Stimulated activated CD8-positive, alpha-beta memory T cell treated with anti-CD3 and anti-CD28 coated beads, Interleukin-12 subunit alpha, Interleukin-12 subunit beta, amount 100 ng/mL, for 4 hours (primary cell): ENCODE data around the gene THSD1.
"Not testable (repeated sequence)": the region's sequence is repeated elsewhere in the genome, so short reads cannot be mapped to it uniquely, and the experiment has no call there.

Source experiments
- DNase-seq: peaks from one replicate; pipeline ENCODE4 v3.0.0-alpha.2; 2020; ENCODE audit warnings: low read depth

The THSD1 gene

DNA sequence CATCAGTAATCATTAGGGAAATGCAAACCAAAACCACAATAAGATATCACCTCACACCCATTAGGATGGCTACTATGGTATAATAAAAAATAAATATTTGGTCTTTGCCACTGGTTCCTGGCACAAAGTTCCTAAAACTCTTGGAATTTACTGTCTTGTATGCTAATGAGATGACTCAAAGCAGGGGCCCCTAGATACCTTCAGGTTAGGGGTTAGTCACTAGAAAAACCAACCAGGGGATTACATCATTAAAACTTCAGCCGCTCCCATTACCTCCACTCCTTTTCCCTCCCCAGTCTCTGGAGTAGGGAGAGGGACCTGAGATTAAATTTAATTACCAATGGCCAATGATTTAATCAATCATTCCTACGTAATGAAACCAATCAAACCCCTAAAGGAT, 49.6 kb downstream of the THSD1 start:
- DNase-seq: no peak

DNA sequence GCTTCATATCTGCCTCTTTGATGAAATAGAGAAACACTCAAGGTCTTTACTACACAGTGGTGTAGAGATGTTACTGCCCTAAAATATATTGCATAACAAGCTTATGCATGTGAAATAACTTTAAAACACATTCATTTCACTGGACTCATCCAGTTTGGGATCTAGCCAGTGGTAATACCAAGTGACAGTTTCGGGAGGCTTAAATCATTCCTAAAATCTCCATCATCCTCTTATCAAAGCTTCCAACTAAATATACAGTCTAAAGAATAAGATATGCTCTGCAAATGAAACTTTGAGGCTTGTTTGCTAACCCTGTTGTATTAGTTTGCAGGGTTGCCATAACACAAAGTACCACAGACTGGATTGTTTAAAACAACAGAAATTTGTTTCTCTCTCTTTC, 52.8 kb downstream of the THSD1 start:
- DNase-seq: no peak

DNA sequence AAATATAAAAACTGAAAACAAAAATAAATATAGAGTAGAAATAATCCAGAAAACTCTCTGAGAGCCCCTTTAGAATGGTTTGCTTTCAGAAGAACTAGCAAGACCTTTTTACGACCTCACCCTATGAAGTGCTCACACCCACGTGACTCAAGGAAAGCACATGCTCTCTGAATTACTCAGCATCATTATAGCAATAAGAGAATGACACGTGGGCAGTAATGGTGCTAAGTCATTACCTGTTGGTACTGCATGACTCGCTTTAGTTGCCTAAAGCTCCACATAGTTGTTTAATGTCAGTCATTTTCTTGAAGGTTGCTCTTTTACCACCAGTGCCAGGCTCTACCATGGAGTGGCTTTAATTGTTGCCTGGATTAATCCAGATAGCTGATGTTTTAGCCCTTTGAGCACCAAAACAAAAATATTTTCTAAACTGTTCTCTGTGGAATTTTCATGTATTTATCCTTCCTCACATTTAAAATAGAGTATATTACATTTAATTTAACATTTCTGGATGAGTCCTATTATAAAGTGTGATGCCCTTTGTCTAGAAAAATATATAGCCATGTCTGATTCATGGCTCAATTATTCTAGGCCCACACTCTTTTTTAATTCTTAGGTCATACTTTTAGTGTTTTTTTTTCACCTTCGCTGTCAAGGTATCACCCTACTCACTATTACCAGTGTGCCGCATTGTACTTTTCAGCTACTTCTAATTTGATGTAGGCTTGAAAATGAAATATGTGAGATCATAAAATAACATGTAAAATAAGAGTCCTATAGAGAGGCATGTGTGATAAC, 56.8 kb downstream of the THSD1 start:
- no peak for DNase-seq

DNA sequence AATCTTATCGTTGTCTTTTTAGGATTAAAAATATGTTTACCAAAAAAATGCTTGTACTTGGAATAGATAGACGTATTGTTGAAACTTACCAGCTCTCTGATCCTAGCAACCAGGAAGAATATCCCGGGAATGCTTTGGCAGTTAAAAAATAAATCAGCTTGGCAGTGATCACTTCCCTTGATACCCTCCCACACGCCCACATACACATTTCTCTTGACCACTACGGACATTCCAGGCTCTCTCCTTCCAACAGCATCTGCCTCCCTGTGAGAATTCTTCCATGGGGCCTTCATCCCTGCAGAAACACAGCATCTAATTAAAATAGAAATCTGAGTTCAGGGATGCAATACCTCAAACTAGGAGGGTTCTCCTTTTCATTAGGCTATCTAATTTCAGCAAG, 57.9 kb downstream of the THSD1 start:
- DNase-seq: no peak

DNA sequence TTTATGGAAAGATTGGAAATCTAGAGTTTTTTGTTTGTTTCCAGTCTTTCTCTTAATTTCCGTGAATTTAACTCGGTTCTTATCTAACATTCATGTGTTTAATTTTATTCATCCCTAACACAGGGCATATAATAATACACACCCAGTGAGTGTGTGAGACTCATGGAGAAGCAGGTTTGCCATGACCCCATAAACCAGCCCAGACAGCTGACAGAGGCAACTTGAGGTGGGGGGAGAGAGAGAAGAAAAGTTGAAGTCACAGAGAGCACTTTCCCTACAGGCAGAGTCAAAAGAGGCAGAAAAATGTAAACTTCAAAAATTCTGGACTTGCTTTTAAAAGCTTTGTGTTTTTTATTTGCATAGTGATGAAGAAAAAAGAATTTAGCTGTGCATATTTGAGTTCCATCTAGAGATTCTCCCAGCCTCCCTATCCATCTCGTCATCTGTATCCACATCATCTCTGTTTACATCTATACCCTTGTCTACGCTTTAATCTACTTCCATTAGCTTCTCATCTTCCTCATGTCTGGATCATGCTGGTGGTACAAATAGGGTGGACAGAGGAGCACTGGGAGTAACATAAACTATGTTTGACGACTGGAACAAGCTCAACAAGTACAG, 60.2 kb downstream of the THSD1 start:
- no peak for DNase-seq

DNA sequence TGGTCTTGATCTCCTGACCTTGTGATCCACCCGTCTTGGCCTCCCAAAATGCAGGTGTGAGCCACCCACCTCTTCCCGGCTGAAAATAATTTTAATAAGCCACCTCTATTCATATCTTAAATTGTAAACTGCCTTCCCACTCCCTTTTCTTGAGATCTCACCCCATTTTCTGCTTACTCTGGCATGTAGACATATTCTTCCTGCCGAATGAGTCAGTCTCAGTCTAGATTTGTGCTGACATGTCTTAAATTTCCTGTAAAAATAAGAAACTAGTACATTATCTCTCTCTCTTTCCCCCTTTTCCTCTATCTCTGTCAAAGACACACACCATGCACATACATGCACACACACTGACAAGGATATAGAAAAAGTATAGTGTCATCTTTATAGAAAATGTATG, 60.9 kb downstream of the THSD1 start:
- no peak for DNase-seq

DNA sequence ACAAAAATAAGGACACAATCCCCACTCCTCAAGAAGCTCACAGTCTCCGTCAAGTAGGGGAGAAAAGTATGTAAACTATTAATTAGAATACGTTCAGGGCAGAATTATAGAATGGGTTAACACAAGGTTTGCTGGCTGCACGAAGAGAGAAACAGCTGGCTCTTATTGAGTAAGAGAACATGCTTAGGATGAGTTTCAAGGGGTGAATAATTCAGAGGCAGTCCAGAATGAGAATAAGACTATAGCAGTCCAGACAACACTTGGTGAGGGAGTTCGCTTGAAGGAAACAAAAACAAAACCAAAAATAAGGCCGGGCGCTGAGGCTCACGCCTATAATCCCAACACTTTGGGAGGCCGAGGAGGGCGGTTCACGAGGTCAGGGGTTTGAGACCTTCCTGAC, 61.9 kb downstream of the THSD1 start:
- no peak for DNase-seq

DNA sequence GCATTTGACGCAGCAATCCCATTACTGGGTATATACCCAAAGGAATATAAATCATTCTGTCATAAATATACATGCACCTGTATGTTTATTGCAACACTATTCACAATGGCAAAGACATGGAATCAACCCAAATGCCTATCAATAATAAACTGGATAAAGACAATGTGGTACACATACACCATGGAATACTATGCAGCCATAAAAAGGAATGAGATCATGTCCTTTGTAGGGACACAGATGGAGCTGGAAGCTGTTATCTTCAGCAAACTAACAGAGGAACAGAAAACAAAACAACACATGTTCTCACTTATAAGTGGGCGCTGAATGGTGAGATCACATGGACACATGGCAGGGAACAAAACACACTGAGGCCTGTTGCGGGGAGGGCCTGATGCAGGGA, 63.8 kb downstream of the THSD1 start:
- DNase-seq: not testable (repeated sequence)

DNA sequence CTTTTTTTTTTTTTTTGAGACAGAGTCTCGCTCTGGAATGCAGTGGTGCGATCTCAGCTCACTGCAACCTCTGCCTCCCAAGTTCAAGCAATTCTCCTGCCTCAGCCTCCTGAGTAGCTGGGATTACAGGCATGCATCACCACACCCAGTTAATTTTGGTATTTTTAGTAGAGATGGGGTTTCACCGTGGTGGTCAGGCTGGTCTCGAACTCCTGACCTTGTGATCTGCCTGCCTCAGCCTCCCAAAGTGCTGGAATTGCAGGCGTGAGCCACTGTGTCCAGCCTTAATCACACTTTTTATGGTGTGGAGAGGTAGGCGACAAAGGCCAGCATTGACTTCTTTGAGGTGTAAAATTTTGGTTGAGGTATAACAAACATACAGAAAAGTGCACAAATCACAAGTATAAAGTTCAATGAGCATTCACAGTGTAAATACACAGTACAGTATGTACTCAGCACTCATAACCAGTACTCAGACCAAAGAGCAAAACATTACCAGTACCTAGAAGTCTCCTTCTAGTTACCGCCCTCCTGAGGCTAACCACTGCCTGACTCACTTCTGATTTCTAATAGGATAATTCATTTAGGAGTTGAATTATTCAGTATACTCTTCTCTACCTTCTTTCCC, 68.0 kb downstream of the THSD1 start:
- DNase-seq: not testable (repeated sequence)

DNA sequence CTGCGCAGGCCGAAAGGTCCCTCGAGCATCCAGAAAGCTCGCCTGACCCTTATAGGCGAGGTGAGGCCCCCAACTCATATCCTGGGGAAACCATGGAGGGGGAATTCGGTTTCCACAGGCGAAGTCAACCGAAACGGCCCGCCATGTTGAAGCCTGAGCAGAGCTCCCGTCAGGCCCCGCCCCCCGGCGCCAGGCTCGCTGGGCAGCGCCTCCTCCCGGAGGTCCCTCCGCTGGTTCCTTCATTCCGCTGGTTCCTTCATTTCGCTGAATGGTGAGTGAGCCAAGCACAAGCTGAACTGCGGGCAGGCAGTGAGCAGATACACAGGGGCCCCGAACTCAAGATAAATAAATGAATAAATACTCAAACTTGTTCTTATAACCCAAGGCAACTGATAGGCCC, 71.9 kb downstream of the THSD1 start:
- DNase-seq: not testable (repeated sequence)

DNA sequence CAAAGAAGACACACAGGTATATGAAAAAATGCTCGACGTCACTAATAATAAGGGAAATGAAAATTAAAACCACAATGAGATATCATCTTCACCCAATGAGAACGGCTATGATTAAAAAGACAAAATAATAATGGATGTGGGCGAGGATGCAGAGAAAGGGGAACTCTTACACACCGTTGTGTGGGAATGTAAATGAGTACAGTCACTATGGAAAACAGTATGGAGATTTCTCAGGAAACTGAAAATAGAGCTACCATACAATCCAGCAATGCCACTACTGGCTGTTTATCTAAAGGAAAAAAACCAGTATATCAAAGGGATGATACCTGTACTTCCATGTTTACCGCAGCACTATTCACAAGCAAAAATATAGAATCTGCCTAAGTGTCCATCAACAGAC, 74.1 kb downstream of the THSD1 start:
- DNase-seq: not testable (repeated sequence)
